OCI-LY7 (cell line): Measurements from ENCODE around the gene CRYGN. TPM values are rescaled to one million over a fixed set of nuclear protein-coding genes. Genes with fewer than 3 reads are reported as not detected.

Experiments used
- BruUV-seq: library from RNA; stranded (reverse); fragments of 400-500 nt; replicated peaks from 2 replicates; lab custom pipeline; 2021; lab: Mats Ljungman, UMichigan
- CTCF ChIA-PET: fragments of 300-600 bp; sonication (Branson Sonifier 250); formaldehyde crosslinking; loops from one replicate; lab custom pipeline; 2022; ENCODE audit warnings: antibody characterized with exemption; ENCODE audit not compliant: unreplicated experiment; lab: Charles Lee
- POLR2A ChIA-PET: fragments of 300-600 bp; sonication (Branson Sonifier 250); formaldehyde crosslinking; loops from one replicate; lab custom pipeline; 2022; ENCODE audit warnings: antibody characterized with exemption; lab: Charles Lee
- DNase-seq: peaks from one replicate; pipeline ENCODE4 v3.0.0-alpha.2; 2015; ENCODE audit warnings: low spot score
- H2AFZ ChIP-seq: fragments of 200-600 bp; sonication (generic), shearing (Covaris generic); 2 replicates; pipeline ENCODE4 v1.6.1; 2014; ENCODE audit warnings: mild to moderate bottlenecking, antibody characterized with exemption, low read length, moderate library complexity
- H3K27ac ChIP-seq: fragments of 200-600 bp; sonication (generic); 2 replicates; pipeline ENCODE4 v1.5.1; 2014; ENCODE audit warnings: mixed run types, low read depth, mild to moderate bottlenecking, moderate library complexity, low read length, inconsistent platforms; ENCODE audit not compliant: poor library complexity, severe bottlenecking
- H3K36me3 ChIP-seq: fragments of 200-600 bp; sonication (generic); 2 replicates; pipeline ENCODE4 v1.6.1; 2014; ENCODE audit warnings: mild to moderate bottlenecking, antibody characterized with exemption, low read length, moderate library complexity, mixed read lengths; ENCODE audit not compliant: insufficient read depth
- H3K4me1 ChIP-seq: fragments of 200-600 bp; sonication (generic); 2 replicates; pipeline ENCODE4 v1.5.1; 2014; ENCODE audit warnings: mild to moderate bottlenecking, low read length; ENCODE audit not compliant: insufficient read depth, poor library complexity, severe bottlenecking
- H3K4me2 ChIP-seq: fragments of 200-600 bp; sonication (generic); 2 replicates; pipeline ENCODE4 v1.6.1; 2014; ENCODE audit warnings: mild to moderate bottlenecking, low read length
- H3K4me3 ChIP-seq: fragments of 200-600 bp; sonication (generic); 2 replicates; pipeline ENCODE4 v1.5.1; 2014; ENCODE audit warnings: mild to moderate bottlenecking, low read depth, low read length; ENCODE audit not compliant: poor library complexity, severe bottlenecking
- H3K79me2 ChIP-seq: fragments of 200-600 bp; sonication (generic); 2 replicates; pipeline ENCODE4 v1.6.1; 2016; ENCODE audit warnings: low read depth, mild to moderate bottlenecking, low read length, moderate library complexity, mixed read lengths; ENCODE audit not compliant: insufficient read depth
- H3K9me2 ChIP-seq: fragments of 200-600 bp; sonication (generic); 2 replicates; pipeline ENCODE4 v1.6.1; 2016; ENCODE audit warnings: mild to moderate bottlenecking, low read length, mixed read lengths; ENCODE audit not compliant: insufficient read depth
- H3K9me3 ChIP-seq: fragments of 200-600 bp; sonication (generic); 2 replicates; pipeline ENCODE4 v1.6.1; 2014; ENCODE audit warnings: mild to moderate bottlenecking, mixed run types, low read length, mixed read lengths
- H4K20me1 ChIP-seq: fragments of 200-600 bp; sonication (generic); 2 replicates; pipeline ENCODE4 v1.6.1; 2014; ENCODE audit warnings: mild to moderate bottlenecking, antibody characterized with exemption, low read length, moderate library complexity, mixed read lengths; ENCODE audit not compliant: insufficient read depth
- EZH2phosphoT487 ChIP-seq: fragments of 200-600 bp; sonication (generic); IDR thresholded peaks from 2 replicates; pipeline ENCODE4 v1.6.1; 2018; ENCODE audit warnings: low read depth, borderline replicate concordance, mild to moderate bottlenecking, mixed run types, antibody characterized with exemption, low read length, moderate library complexity, mixed read lengths
- intact Hi-C: fragments of 100-400 bp; cut with micrococcal nuclease; formaldehyde crosslinking; loops from one replicate; pipeline ENCODE4 v1.10.0; 2022; ENCODE audit not compliant: unreplicated experiment
- total RNA-seq, 2 experiments: library from RNA; depleted of rRNA in 1 of 2; stranded (reverse); fragments of >200 nt in 1 of 2; shearing (Covaris generic) in 1 of 2; gene quantifications; 2 replicates each; pipeline ENCODE4 v1.2.3, GENCODE V29; 2014 to 2022
- TF ChIP-seq, protein P1 (sequence below): fragments of 200-600 bp; sonication (generic); conservative IDR thresholded peaks from 2 replicates; pipeline ENCODE4 v1.5.1; 2014; ENCODE audit warnings: mild to moderate bottlenecking, antibody characterized with exemption, low read length, moderate library complexity, mixed read lengths

CRYGN gene
- total RNA-seq, 2 experiments from 2014 or later, result 0.09 TPM; not detected in 1

GRCh38 chr7:151403764-151404163 lies 36.2 kb downstream of the CRYGN start:
- intact Hi-C loops, result no loop called here
- Histone ChIP-seq H2AFZ (no peak overlapping the region), H3K9me2 (no peaks in the 10 kb centered on the region), H3K4me1 (peaks cover 21% of the 10 kb centered on the region), H3K27ac (no peak overlapping the region), H3K4me2 (no peak overlapping the region), H4K20me1 (no peaks in the 10 kb centered on the region), H3K36me3 (no peaks in the 10 kb centered on the region), H3K79me2 (no peaks in the 10 kb centered on the region), H3K4me3 (no peak overlapping the region), H3K9me3 (no peaks in the 10 kb centered on the region)
- no peak for TF ChIP-seq EZH2phosphoT487
- TF ChIP-seq, protein P1, sequence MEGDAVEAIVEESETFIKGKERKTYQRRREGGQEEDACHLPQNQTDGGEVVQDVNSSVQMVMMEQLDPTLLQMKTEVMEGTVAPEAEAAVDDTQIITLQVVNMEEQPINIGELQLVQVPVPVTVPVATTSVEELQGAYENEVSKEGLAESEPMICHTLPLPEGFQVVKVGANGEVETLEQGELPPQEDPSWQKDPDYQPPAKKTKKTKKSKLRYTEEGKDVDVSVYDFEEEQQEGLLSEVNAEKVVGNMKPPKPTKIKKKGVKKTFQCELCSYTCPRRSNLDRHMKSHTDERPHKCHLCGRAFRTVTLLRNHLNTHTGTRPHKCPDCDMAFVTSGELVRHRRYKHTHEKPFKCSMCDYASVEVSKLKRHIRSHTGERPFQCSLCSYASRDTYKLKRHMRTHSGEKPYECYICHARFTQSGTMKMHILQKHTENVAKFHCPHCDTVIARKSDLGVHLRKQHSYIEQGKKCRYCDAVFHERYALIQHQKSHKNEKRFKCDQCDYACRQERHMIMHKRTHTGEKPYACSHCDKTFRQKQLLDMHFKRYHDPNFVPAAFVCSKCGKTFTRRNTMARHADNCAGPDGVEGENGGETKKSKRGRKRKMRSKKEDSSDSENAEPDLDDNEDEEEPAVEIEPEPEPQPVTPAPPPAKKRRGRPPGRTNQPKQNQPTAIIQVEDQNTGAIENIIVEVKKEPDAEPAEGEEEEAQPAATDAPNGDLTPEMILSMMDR, result no peak
- DNase-seq, result no peak
- CTCF ChIA-PET, result no interaction called here
- no TSS peak for BruUV-seq
- POLR2A ChIA-PET, result interaction anchor here (0.6 kb wide), 1 partner anchor 13 kb away, joined by 4 read pairs; no protein-coding TSS in a partner anchor

DNA sequence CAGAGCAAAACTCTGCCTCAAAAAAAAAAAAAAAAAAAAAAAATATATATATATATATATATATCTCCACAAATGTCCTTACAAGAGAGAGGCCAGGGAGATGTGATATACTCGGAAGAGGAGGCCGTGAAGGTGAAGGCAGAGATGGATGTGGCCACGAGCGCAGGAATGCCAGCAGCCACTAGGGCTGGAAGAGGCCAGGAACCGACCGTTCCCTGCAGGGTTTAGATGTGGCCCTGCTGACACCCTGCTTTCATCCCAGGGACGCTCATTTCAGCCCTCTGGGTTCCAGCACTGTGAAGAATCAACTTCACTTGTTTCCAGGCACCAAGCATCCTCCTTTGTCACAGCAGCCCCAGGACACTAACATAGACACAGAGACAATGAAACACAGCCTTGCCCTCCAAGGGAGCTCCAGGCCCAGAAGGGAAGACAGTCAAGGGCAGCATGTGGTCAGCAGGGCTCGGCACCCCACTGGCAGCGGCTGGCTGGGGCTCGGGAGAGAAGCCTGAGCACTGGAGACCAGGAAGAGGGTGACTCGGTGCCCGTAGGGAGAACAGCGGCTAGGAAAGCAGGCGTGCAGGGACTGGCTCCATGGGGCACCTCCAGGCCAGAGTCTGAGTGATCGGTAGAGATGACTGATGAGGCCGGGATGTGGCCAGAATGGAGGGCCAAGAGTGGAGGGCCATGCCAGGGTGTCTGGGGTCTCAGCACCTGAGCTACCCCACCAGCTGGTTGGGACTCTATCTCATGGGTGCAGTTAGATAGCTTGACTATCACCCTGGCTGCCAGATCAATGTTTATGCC lies 37.7 kb downstream of the CRYGN start:
- no peaks in the 10 kb centered on the region for H3K79me2 ChIP-seq
- H2AFZ ChIP-seq, result no peak overlapping the region
- no peak for TF ChIP-seq EZH2phosphoT487
- TF ChIP-seq, protein P1, result no peak
- BruUV-seq, result no TSS peak
- no peaks in the 10 kb centered on the region for H3K36me3 ChIP-seq
- no peaks in the 10 kb centered on the region for H3K9me3 ChIP-seq
- no peak overlapping the region for H3K4me2 ChIP-seq
- ChIA-PET CTCF (no interaction called here), POLR2A (interaction anchor here (0.7 kb wide), 1 partner anchor 329 kb away, joined by 5 read pairs; no protein-coding TSS in a partner anchor)
- peaks cover 21% of the 10 kb centered on the region for H3K4me1 ChIP-seq
- no peak for DNase-seq
- no peak overlapping the region for H3K4me3 ChIP-seq
- no peaks in the 10 kb centered on the region for H3K9me2 ChIP-seq
- intact Hi-C loops, result no loop called here
- H4K20me1 ChIP-seq, result no peaks in the 10 kb centered on the region
- no peak overlapping the region for H3K27ac ChIP-seq
